Left lung (tissue), 10 donors: ENCODE results near the gene HDHD3. TPM values are rescaled to one million over a fixed set of nuclear protein-coding genes. Genes with fewer than 3 reads are reported as not detected.
"Not testable (repeated sequence)": the region's sequence is repeated elsewhere in the genome, so short reads cannot be mapped to it uniquely, and the experiment has no call there.

Experiments used
- ATAC-seq: fragments of 200-7000 bp; cut with Tn5 transposase; one replicate; pipeline ENCODE4 v1.9.1; 2020; ENCODE audit warnings: moderate library complexity
- DNase-seq, 4 donors: peaks; one replicate each; pipeline ENCODE4 v3.0.0-alpha.2; 2013 to 2020
- H3K27ac ChIP-seq, 2 donors: fragments of 200-600 bp; sonication (generic) in 1 of 2; one replicate each; pipeline versions ENCODE4 v1.5.0 to v1.8.0; 2020 to 2021
- H3K27me3 ChIP-seq, 2 donors: fragments of 200-600 bp; sonication (generic) in 1 of 2; one replicate each; pipeline versions ENCODE4 v1.5.0 to v1.8.0; 2020 to 2021
- H3K36me3 ChIP-seq, 2 donors: fragments of 200-600 bp; sonication (generic) in 1 of 2; one replicate each; pipeline versions ENCODE4 v1.5.0 to v1.8.0; 2020 to 2021
- H3K4me1 ChIP-seq, 2 donors: fragments of 200-600 bp; one replicate each; pipeline ENCODE4 v1.8.0; 2021
- H3K4me3 ChIP-seq, 2 donors: fragments of 200-600 bp; sonication (generic) in 1 of 2; one replicate each; pipeline versions ENCODE4 v1.5.0 to v1.8.0; 2020 to 2021; ENCODE audit warnings: mild to moderate bottlenecking in 1 of 2
- H3K9me3 ChIP-seq, 2 donors: fragments of 200-600 bp; sonication (generic) in 1 of 2; one replicate each; pipeline versions ENCODE4 v1.5.0 to v1.8.0; 2020 to 2021
- CTCF ChIP-seq, 2 donors: fragments of 200-600 bp; sonication (generic) in 1 of 2; IDR thresholded peaks; one replicate each; pipeline versions ENCODE4 v1.5.0 to v1.8.0; 2021; ENCODE audit warnings: antibody characterized with exemption in 2 of 2
- intact Hi-C, 2 donors: fragments of 100-400 bp; cut with DNase I; formaldehyde crosslinking; loops; one replicate each; pipeline versions ENCODE4 v1.11.2 to v1.14.2; 2022
- polyA plus RNA-seq, 6 donors: library from polyadenylated mRNA; unstranded; fragments of 120-200 nt; gene quantifications; one replicate each; pipeline ENCODE4 v1.2.1, GENCODE V29; 2013; ENCODE audit not compliant: insufficient read length in 6 of 6
- total RNA-seq, 2 donors: library from RNA; stranded (reverse); fragmentation: NEBNext Ultra II Directional; extraction: Animal tissue kit (Norgen Biotek cat#: 25700); gene quantifications; one replicate each; pipeline ENCODE4 v1.2.1, GENCODE V29; 2021
- donor health status: DM: no; HTN: yes; CAD: no.
- donor health status: DM: no; HTN: no; CAD: no.

The HDHD3 gene
- total and polyA plus RNA-seq, 8 donors, result 12.3 to 19.9 (median 14.9) TPM

- TF ChIP-seq CTCF (IDR thresholded peaks at IDR 0.05), result no peak
- ATAC-seq, result no peak
- no peak overlapping the region for H3K27ac ChIP-seq
- intact Hi-C loops, result no loop called here
- H3K9me3 ChIP-seq, result no peaks in the 10 kb centered on the region
- H3K4me3 ChIP-seq, result no peak overlapping the region
- no peak for DNase-seq
- peaks cover 0 to 5% of the 10 kb centered on the region in 2 donors for H3K36me3 ChIP-seq
- no peaks in the 10 kb centered on the region for H3K27me3 ChIP-seq
- peaks cover 0 to 7% of the 10 kb centered on the region in 2 donors for H3K4me1 ChIP-seq
Measured at GRCh38 chr9:113368348-113368981, 8.3 kb downstream of the HDHD3 start.

- H3K27me3 ChIP-seq, H3K4me1 ChIP-seq, H3K9me3 ChIP-seq, DNase-seq, H3K27ac ChIP-seq, H3K4me3 ChIP-seq, H3K36me3 ChIP-seq, intact Hi-C loops, ATAC-seq: not testable (repeated sequence)
Measured at GRCh38 chr9:113365652-113366051, 11.1 kb downstream of the HDHD3 start.

- peaks cover 0 to 7% of the 10 kb centered on the region in 2 donors for H3K4me1 ChIP-seq
- no peak for TF ChIP-seq CTCF (IDR thresholded peaks at IDR 0.05)
- intact Hi-C loops, result no loop called here
- no peak for ATAC-seq
- H3K27me3 ChIP-seq, result no peaks in the 10 kb centered on the region
- H3K27ac ChIP-seq, result no peak overlapping the region
- no peaks in the 10 kb centered on the region for H3K9me3 ChIP-seq
- no peaks in the 10 kb centered on the region for H3K36me3 ChIP-seq
- no peak for DNase-seq
- no peak overlapping the region for H3K4me3 ChIP-seq
Measured at GRCh38 chr9:113364951-113365350, 11.8 kb downstream of the HDHD3 start.

GRCh38 chr9:113363336-113363735, 13.4 kb downstream of the HDHD3 start:
- intact Hi-C loops, result no loop called here

GRCh38 chr9:113361304-113362018, 15.3 kb downstream of the HDHD3 start:
- Histone ChIP-seq H3K4me1 (peaks cover 0 to 7% of the 10 kb centered on the region in 2 donors), H3K9me3 (no peaks in the 10 kb centered on the region), H3K27ac (no peak overlapping the region), H3K4me3 (no peak overlapping the region), H3K36me3 (no peaks in the 10 kb centered on the region), H3K27me3 (no peaks in the 10 kb centered on the region)
- DNase-seq, result no peak
- no peak for TF ChIP-seq CTCF (IDR thresholded peaks at IDR 0.05)
- ATAC-seq, result no peak
- intact Hi-C loops, result no loop called here

More at GRCh38 chr9:113363336-113363735, 13.4 kb downstream of the HDHD3 start:
- H3K27me3 ChIP-seq, result no peaks in the 10 kb centered on the region
- no peak for ATAC-seq
- H3K4me1 ChIP-seq, result peaks cover 0 to 7% of the 10 kb centered on the region in 2 donors
- no peak for TF ChIP-seq CTCF (IDR thresholded peaks at IDR 0.05)
- DNase-seq, result no peak
- no peaks in the 10 kb centered on the region for H3K36me3 ChIP-seq
- no peak overlapping the region for H3K4me3 ChIP-seq
- H3K9me3 ChIP-seq, result no peaks in the 10 kb centered on the region
- H3K27ac ChIP-seq, result no peak overlapping the region
